ENCODE results near the gene CD19. TPM values are rescaled to one million over a fixed set of nuclear protein-coding genes. Genes with fewer than 3 reads are reported as not detected.

The CD19 gene
- total and polyA plus RNA-seq, 11 donors: 0.10 to 0.44 (median 0.22) TPM; not detected in 7

DNA sequence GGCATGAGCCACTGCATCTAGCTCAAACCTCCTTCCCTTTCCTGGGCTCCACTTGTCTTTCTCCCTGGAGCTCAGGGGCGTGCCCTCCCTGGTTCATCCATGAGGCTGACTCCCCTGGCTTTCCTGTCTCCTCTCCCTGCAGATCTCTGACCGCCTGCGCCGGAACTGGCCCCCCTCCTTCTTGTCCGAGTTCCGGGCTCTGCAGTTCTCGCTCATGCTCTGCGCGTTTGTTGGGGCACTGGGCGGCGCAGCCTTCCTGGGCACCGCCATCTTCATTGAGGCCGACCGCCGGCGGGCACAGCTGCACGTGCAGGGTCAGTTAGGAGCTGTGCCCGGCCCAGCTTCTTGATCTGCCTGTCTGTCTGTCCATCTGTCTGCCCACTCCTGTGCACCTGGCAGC, 51.9 kb downstream of the CD19 start:
- ATAC-seq: no peak
- H3K36me3 ChIP-seq: peaks cover 0 to 96% (median 73%) of the 10 kb centered on the region in 9 donors
- H3K27ac ChIP-seq: peak overlapping the region in 1 of 12 donors; percentile 79

DNA sequence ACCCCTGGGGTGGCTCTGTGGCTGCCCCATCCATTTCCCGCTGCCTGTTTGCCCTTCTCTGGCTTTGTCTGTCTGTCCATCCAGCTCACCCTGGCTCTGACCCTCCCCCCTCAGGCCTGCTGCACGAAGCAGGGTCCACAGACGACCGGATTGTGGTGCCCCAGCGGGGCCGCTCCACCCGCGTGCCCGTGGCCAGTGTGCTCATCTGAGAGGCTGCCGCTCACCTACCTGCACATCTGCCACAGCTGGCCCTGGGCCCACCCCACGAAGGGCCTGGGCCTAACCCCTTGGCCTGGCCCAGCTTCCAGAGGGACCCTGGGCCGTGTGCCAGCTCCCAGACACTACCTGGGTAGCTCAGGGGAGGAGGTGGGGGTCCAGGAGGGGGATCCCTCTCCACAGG, 52.3 kb downstream of the CD19 start:
- Histone ChIP-seq H3K27ac (peak overlapping the region in 1 of 12 donors; percentile 79), H3K4me3 (peak overlapping the region in 1 of 12 donors; percentile 61), H3K9me3 (peaks cover 0 to 12% (median 6%) of the 10 kb centered on the region in 12 donors), H3K27me3 (no peaks in the 10 kb centered on the region), H3K4me1 (peaks cover 0 to 13% (median 0%) of the 10 kb centered on the region in 12 donors), H3K36me3 (peaks cover 0 to 91% (median 69%) of the 10 kb centered on the region in 9 donors)
- intact Hi-C loops (cut with DNase I): no loop called here
- TF ChIP-seq POLR2A (IDR thresholded peaks at IDR 0.05): no peak
- TF ChIP-seq, protein P1, sequence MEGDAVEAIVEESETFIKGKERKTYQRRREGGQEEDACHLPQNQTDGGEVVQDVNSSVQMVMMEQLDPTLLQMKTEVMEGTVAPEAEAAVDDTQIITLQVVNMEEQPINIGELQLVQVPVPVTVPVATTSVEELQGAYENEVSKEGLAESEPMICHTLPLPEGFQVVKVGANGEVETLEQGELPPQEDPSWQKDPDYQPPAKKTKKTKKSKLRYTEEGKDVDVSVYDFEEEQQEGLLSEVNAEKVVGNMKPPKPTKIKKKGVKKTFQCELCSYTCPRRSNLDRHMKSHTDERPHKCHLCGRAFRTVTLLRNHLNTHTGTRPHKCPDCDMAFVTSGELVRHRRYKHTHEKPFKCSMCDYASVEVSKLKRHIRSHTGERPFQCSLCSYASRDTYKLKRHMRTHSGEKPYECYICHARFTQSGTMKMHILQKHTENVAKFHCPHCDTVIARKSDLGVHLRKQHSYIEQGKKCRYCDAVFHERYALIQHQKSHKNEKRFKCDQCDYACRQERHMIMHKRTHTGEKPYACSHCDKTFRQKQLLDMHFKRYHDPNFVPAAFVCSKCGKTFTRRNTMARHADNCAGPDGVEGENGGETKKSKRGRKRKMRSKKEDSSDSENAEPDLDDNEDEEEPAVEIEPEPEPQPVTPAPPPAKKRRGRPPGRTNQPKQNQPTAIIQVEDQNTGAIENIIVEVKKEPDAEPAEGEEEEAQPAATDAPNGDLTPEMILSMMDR (IDR thresholded peaks at IDR 0.05): no peak
- ATAC-seq (no peak), DNase-seq (no peak)
- WGBS, 4 donors: 78 to 88% (median 82%) methylated on average over 12 of the region's 12 CpGs

More for the DNA sequence above, 51.9 kb downstream of the CD19 start:
- Histone ChIP-seq H3K4me1 (peaks cover 0 to 13% (median 0%) of the 10 kb centered on the region in 12 donors), H3K9me3 (peaks cover 0 to 12% (median 6%) of the 10 kb centered on the region in 12 donors), H3K4me3 (no peak overlapping the region), H3K27me3 (no peaks in the 10 kb centered on the region)
- TF ChIP-seq, protein P1 (IDR thresholded peaks at IDR 0.05): no peak
- TF ChIP-seq POLR2A (IDR thresholded peaks at IDR 0.05): no peak
- peak in 1 of 5 donors; percentile 61 for DNase-seq
- WGBS, 4 donors: 93 to 97% (median 93%) methylated on average over 18 of the region's 18 CpGs
- intact Hi-C loops (cut with DNase I): no loop called here

DNA sequence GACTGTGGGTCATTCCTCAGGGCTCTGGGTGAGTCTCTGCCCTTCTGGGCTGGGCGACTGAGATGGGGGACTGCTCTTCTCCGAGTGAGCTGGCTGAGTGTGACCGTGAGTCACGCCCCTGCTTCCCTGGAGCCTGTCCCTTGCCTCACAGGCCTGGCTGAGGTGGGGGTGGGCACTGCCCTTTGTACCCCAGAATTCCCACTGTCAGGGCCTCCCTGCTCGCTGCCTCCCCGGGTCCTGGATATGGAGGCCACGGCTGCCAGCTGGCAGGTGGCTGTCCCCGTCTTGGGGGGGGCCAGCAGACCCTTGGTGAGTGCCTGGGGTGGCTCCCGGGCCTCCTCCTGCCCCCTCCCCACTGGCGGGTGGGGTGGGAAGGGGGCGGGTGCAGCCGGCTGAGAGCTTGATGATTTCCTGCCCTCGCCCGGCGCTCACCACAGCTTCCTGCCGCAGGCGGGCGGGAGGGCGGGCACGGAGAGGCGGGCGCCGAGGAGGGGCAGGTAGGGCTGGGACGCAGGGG, 52.9 kb downstream of the CD19 start, which contains the start of gene LAT:
Gene LAT (plus strand): TSS at position 434 of the 517 bp plus-strand sequence. CDS start 366 bp downstream, outside the sequence.
- ATAC-seq: peak in 2 of 4 donors; percentile 6 to 19
- 68 to 86% (median 78%) methylated on average over 4 to 24 of the region's 24 CpGs for WGBS, 4 donors
- DNase-seq: peak in 2 of 5 donors; percentile 24 to 74
- TF ChIP-seq POLR2A (IDR thresholded peaks at IDR 0.05): no peak
- Histone ChIP-seq H3K27me3 (no peaks in the 10 kb centered on the region), H3K4me3 (peak within 1 kb of the TSS in 3 of 12 donors; percentile 4 to 61 (median 31)), H3K4me1 (peaks cover 0 to 13% (median 0%) of the 10 kb centered on the region in 12 donors), H3K36me3 (peaks cover 0 to 91% (median 64%) of the 10 kb centered on the region in 9 donors), H3K9me3 (peaks cover 0 to 12% (median 6%) of the 10 kb centered on the region in 12 donors), H3K27ac (peak within 1 kb of the TSS in 1 of 12 donors; percentile 79)
- intact Hi-C loops (cut with DNase I): no loop called here

DNA sequence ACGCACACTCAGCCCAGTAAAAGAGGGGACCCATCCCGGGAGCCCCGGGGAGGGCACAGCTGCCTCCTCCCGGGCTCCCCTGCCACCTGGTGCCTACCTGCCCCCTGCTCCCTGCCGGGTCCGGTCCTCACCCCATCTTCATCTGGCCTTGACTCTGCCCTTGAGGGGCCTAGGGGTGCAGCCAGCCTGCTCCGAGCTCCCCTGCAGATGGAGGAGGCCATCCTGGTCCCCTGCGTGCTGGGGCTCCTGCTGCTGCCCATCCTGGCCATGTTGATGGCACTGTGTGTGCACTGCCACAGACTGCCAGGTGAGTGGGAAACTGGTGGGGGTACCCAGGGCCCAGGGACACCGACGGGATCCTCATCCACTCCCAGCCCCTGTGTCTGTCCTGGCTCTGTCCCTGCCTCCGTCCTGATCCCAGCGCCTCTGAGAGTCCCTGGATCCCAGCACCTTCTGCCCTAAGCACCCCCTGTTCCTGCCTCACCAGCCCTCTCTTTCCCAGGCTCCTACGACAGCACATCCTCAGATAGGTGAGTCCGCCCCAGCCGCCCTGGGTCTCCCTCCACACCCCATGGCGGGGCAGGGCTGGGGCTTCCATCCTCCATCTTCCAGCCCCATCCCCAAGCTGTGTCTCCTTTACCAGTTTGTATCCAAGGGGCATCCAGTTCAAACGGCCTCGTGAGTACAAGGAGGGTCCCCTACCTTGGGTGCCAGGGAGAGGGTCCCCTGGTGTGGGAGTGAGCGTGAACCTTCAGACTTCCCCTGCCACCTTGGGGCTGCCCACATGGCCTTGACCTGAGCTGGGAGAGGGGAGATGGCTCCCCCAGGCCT, 53.7 kb downstream of the CD19 start:
- Histone ChIP-seq H3K4me1 (peaks cover 0 to 13% (median 0%) of the 10 kb centered on the region in 12 donors), H3K9me3 (peaks cover 0 to 12% (median 6%) of the 10 kb centered on the region in 12 donors), H3K27ac (peak overlapping the region in 1 of 12 donors; percentile 79), H3K27me3 (no peaks in the 10 kb centered on the region), H3K4me3 (peak overlapping the region in 3 of 12 donors; percentile 4 to 61 (median 31)), H3K36me3 (peaks cover 0 to 86% (median 57%) of the 10 kb centered on the region in 9 donors)
- DNase-seq (no peak), ATAC-seq (peak in 1 of 4 donors; percentile 10)
- no peak for TF ChIP-seq POLR2A (IDR thresholded peaks at IDR 0.05)
- TF ChIP-seq, protein P1 (IDR thresholded peaks at IDR 0.05): no peak
- intact Hi-C loops (cut with DNase I): no loop called here
- 80 to 93% (median 91%) methylated on average over 15 to 19 of the region's 19 CpGs for WGBS, 4 donors
